ENCODE measurements around the gene GATB.

Gene GATB

DNA sequence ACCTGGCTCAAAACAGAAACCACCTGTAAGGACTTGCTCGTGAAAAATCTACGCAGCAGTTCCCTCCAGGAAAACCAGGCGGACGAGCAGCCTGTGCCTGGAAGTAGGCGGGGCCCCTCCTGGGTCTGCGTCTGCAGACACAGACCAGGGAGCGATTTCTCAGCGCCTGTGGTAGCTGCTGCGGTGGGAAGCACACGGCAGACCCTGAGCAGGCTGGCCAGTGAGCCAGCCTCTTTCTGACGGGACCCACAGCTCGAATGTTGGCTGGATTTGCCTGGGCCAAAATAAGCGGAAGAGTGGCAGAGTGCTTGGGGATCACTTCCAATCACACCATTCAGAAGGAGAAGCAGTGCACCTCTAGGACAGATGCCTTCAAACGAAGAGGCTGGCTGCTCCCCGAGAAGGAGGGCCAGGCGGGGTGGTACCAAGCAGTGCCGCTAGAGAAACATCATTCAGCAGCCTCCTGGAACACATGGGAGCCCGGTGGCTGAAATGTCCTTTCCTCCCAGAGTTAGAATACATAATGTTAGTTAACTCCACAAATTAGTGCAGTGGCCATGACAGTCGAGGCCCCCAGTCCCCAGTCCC, 85.9 kb downstream of the GATB start:
- no peak for DNase-seq (ENCODE audit: low spot score)
- TF ChIP-seq CTCF (IDR thresholded peaks at IDR 0.05; ENCODE audit: extremely low read depth, missing control alignments), result no peak

DNA sequence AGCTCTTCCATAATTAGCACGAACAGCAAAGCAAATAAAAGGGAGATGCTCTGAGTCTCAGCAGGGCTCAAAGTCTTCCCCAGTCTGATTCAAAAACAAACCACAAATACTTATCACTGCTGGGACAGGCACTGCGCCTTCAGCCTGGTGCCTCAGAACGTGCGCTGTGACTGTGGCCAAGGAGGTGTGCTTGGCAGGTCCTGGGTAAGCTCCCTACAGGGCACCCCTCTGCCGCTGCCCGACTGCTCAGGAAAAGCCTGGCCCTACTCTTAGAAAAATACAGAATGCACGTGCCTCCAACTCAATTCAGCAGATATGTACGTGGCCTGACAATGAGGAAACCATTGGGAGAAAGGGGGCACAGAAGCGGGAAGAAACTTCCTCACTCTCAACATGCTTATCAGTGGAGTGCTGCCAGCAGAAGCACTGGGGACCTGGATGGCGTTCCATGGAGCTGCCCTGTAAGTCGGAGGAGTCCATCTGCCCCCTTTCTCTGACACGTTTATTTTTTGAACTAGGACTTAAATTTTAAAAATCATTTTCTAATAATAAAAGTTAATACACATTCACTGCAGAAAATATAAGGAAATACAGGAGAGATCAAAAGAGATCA, 86.8 kb downstream of the GATB start:
- no peak for DNase-seq (ENCODE audit: low spot score)
- no peak for TF ChIP-seq CTCF (IDR thresholded peaks at IDR 0.05; ENCODE audit: extremely low read depth, missing control alignments)

DNA sequence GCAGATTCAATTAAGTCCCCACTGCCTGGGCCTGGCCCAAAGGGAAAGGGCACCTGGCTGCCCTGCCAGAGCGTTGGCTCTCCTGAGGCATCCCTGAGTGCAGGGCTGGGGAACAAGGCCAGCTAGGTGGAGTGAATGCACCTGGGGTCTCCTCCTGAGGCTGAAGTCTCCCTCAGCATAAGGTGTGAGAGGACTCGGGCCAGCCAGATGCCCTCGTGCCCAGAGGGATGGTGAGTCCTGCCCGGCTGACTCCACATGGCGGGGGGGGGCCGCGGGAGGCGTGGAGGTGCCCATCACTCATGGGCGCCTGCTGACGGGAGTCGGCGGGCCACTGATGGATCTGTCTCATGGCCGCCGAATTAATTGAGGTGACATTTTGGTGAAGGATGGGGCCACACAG, 87.8 kb downstream of the GATB start:
- no peak for TF ChIP-seq CTCF (IDR thresholded peaks at IDR 0.05; ENCODE audit: extremely low read depth, missing control alignments)

GRCh38 chr4:151671541-151672059, 89.2 kb downstream of the GATB start:
- no peak for TF ChIP-seq CTCF (IDR thresholded peaks at IDR 0.05; ENCODE audit: extremely low read depth, missing control alignments)
- no peak for DNase-seq (ENCODE audit: low spot score)

More for the DNA sequence above, 87.8 kb downstream of the GATB start:
- DNase-seq (ENCODE audit: low spot score), result no peak

DNA sequence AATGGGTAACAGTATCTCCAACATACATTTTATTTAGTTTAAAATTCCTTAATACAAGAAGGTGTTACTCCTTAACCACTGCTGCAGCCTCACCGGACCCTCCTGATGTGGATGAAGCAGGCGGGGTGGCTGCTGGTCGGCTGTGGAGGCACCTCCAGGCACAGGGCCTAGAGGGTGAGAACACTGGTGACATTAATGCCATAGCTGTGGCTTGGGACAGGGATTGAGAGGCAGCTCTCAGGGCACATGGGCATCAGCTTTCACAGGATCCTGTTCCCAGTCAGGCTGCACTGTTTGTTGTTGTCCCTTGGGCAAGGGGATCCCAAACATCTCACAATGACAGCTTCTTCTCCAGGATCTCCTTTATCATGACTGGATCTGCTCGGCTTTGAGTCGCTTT, 90.0 kb downstream of the GATB start:
- DNase-seq (ENCODE audit: low spot score), result no peak
- no peak for TF ChIP-seq CTCF (IDR thresholded peaks at IDR 0.05; ENCODE audit: extremely low read depth, missing control alignments)

DNA sequence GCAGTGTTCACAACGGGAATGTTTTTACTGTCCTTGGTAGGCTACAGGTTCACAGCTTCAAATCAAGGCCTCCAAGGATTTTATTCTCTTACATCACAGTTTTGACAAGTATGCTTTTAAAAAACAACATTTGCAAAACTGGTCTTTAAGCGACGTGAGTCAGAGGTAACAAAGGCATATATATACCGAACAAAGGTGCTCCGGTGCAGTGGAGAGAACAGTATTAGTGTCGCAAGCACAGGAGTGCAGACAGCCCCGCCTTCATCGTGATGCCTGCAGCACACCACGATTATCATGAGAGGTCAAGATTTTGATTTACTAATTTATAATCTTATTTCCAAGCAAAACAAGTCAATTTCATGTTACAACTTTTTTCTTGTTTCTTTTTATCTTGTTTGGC, 90.8 kb downstream of the GATB start:
- DNase-seq (ENCODE audit: low spot score), result no peak
- TF ChIP-seq CTCF (IDR thresholded peaks at IDR 0.05; ENCODE audit: extremely low read depth, missing control alignments), result no peak

- TF ChIP-seq CTCF (IDR thresholded peaks at IDR 0.05; ENCODE audit: extremely low read depth, missing control alignments), result no peak
- DNase-seq (ENCODE audit: low spot score), result no peak
Observed at GRCh38 chr4:151668689-151669402, 92.0 kb downstream of the GATB start.
